Jurkat, Clone E6-1 (cell line): ENCODE data around the gene SORBS2. TPM values are rescaled to one million over a fixed set of nuclear protein-coding genes. Genes with fewer than 3 reads are reported as not detected.
"Not testable (repeated sequence)": the region's sequence is repeated elsewhere in the genome, so short reads cannot be mapped to it uniquely, and the experiment has no call there.

Experiments used
- DNase-seq: peaks from one replicate; pipeline ENCODE4 v3.0.0-alpha.2; 2011; ENCODE audit warnings: low read depth, low spot score
- H3K4me3 ChIP-seq: 2 replicates; pipeline ENCODE4 v1.5.1; 2011; ENCODE audit warnings: mild to moderate bottlenecking, low read length, control low read depth, moderate library complexity
- polyA plus RNA-seq: library from polyadenylated mRNA; unstranded; fragments of >200 nt; gene quantifications from one replicate; pipeline ENCODE4 v1.2.1, GENCODE V29; 2012; ENCODE audit warnings: missing spikeins; ENCODE audit not compliant: insufficient read length, insufficient read depth

The SORBS2 gene
- 2.4 TPM for polyA plus RNA-seq

DNA sequence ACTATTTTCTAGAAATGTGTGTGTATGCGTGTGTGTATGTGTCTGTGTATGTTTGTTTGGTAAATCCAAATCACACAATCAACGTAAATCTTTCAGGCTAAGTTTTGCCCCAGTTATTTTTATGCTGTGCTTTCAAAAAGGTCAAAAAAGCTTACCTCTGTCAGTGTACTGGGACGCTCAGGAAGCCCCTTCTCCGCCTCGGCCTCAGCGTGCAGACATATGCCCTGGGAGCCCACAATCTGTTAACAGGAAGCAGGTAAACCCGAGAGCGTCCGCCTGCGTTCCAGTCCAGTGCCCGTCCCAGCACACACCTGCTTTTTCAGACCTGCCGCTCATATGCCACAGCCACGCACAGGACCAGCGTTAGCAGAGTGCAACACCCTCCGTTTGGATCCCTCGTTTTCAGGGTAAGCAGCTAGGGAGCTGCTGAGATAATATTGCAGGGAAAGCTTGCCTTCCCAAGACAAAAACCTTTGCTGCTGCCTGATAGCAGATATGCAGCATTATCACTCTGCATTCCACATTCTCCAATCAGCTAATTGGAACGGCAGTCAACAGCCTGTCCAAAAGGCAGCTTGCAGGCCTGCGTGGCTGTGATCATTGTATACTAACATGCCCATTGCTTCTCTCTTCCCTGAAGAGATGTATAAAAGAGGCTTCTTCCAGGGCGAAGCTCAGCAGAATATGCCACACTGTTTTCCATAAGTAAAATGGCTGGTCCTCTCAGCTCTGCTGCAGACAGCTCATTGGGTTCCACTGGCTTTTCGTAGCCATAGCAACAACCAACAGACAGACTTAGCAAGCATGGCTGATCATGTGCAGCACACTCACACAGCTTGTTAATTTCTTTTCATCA, at the start of gene SORBS2:
TSS of gene SORBS2 (minus strand) at position 686 of the 856 bp plus-strand sequence. CDS start 121,623 bp downstream, outside the sequence.
- peak within 1 kb of the TSS; percentile 35 for H3K4me3 ChIP-seq
- peak; percentile 47 for DNase-seq

DNA sequence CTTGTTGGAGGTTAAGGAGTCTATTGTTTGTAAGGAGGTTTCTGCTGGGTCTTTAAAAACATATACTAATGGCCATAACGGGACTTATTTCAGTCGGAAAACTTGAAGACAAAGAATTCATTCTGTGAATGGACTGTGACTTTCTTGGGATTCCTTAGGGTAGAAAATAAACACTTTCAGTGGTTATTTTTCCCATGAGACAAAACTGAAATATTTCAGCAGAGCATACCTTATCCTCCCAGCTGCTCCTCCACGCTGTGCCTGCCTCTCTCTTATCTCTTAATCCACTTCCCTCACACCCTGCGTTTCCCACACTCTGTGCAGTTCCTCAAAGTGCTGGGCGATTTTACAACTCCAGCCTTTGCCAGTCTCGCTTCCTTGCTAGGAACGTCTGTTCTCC, 47.1 kb upstream of the SORBS2 start:
- no peak for DNase-seq
- H3K4me3 ChIP-seq: no peak overlapping the region

DNA sequence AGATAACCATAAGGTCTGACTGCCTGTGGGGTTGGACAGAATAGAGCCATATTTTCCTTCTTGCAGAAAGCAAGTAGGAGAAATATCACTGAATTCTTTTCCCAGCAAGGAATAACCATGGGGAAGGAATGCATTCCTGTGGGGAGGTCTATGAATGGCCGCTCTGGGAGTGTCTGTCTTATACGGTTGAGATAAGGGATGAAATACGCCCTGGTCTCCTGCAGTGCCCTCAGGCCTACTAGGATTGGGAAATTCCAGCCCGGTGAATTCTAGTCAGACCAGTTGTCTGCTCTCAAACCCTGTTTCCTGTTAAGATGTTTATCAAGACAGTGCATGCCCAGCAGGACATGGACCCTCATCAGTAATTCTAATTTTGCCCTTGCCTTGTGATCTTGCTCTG, 45.6 kb upstream of the SORBS2 start:
- not testable (repeated sequence) for H3K4me3 ChIP-seq, DNase-seq

GRCh38 chr4:185853841-185854240, 41.8 kb upstream of the SORBS2 start:
- no peak for DNase-seq
- H3K4me3 ChIP-seq: no peak overlapping the region

GRCh38 chr4:185852961-185853360, 41.0 kb upstream of the SORBS2 start:
- no peak overlapping the region for H3K4me3 ChIP-seq
- DNase-seq: no peak

GRCh38 chr4:185849664-185850550, 37.9 kb upstream of the SORBS2 start:
- DNase-seq: no peak
- no peak overlapping the region for H3K4me3 ChIP-seq

DNA sequence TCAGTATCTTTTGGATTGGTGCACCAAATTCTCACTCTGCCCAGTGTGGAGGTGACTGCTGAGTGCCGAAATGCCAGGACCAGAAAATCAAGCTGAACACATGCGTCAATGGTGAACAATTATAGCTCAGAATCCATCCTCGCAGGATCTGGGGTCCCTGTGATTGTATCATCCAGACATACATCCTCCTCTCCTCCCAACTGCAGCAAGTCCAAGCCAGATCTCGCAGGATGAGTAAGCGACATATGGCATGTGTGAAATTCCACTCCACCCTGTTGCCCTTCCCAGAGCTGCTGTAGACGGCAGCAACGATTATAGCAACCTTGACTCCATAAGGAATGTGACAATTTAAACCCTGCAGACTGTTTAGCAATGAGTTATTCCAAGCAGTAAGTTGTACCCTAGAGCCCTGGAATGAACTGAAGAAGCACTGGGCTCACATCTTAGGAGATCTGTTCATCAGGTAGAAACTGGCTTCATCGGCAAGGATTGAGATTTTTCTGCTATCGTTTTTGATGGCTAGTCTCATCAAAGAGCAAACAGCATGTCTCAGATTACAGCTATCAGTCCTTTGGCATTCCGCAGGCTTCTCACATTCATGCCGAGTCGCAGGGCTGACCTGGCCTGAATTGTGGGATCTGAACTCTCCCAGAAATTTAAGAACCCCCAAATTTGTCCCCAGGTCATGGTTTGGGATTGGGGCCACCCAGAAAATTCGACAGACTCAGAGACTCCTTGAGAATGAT, 35.5 kb upstream of the SORBS2 start:
- no peak overlapping the region for H3K4me3 ChIP-seq
- no peak for DNase-seq

- DNase-seq: no peak
- no peak overlapping the region for H3K4me3 ChIP-seq
Measured at GRCh38 chr4:185846505-185847150, 34.6 kb upstream of the SORBS2 start.

- H3K4me3 ChIP-seq: no peak overlapping the region
- DNase-seq: no peak
Measured at GRCh38 chr4:185845966-185846365, 34.0 kb upstream of the SORBS2 start.

- no peak for DNase-seq
- H3K4me3 ChIP-seq: no peak overlapping the region
Measured at GRCh38 chr4:185841451-185841850, 29.5 kb upstream of the SORBS2 start.

DNA sequence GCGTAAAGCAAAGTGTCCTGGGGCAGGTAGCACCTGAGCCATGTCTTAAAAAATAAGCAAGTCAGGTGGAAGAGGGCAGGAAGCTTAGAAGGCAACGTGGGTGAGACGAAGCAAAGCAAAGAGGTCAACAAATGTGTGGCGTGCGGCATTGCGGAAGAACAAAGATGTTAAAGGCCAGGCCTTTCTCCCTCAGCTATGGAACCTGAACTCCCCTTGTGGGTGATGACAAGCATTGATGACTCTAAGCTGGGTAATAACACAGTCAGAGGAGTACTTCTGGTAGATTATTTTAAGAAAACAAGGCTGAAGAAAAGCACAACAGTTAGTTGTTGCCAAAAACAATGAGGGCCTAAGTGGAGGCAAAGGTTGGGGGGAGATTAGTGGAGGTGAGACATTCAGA, 29.0 kb upstream of the SORBS2 start:
- no peak for DNase-seq

DNA sequence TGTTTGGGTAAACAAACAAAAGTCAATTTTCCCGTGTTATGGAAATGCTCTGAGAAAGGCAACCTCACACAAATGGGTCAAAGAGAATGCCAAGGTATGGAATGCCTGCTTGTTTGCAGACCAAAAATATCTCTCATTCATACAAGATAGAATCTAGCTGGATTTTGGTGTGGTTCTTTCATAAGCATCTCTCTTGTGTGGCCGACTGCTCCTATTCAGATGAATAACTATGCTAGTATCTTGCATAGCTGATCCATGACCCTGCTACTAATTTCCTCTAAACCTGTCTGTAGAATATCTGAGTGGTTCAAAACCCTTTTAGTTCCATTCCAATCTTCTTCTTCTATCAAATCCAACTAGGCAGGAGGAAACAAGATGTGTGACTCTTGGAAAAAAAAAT, 28.2 kb upstream of the SORBS2 start:
- DNase-seq: no peak
- no peak overlapping the region for H3K4me3 ChIP-seq

More for the DNA sequence above, 29.0 kb upstream of the SORBS2 start:
- no peak overlapping the region for H3K4me3 ChIP-seq

- H3K4me3 ChIP-seq: no peak overlapping the region
- no peak for DNase-seq
Measured at GRCh38 chr4:185839770-185840169, 27.8 kb upstream of the SORBS2 start.

DNA sequence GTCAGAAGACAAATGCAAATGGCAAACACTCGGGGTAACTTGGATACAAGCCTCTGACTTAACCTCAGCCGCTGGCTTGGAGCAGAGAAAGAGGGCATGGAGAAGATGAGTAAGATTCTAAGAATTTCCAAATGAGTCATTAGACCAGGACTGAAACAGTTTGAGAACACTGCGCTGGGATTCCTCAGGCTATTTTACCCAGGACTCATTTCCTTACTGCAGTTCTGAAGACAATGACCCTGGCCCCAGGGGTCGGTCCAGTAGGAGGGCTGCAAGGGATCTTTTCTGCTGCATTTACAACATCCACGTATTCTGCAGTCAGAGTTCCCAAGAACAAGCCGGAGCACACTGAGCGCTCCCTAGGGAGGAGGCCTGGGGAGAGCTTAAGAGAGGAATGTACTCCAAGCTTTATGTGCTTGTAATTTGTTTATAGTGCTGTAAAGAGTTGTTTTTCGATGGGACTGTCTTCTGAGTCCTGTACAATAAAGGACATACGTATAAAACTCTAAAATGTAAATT, 27.3 kb upstream of the SORBS2 start:
- DNase-seq: no peak
- no peak overlapping the region for H3K4me3 ChIP-seq

DNA sequence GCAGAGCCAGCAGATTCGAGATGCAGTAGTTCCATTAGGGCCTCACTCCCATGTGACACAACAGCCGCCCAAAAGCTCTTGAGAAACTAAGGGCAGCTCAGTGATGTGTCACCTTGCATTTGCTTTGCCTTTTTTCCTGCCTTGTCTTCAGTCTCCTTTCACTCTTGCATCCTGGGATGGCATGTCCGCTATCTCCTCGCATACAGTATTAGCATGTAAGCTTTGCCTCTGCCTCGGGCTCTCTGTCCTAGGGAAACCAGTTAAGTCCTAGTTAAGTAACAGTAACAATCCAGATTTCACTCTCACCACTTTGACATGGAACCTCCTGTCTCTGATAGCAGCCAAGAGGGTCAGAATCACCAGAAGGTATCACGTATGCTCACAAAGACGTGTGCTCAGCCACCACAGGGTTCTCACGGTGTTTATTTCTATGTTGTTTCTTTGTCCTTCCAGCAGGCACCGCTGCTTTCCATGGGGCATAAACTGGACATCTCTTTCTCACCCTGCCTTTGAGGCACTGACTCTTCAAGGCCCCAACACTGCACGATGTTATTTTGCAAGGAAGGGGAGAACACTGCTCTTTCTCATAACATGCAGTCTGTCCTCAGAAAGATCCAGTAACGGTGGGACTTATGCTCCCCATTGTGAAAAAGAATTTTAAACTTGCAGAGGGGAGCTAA, 26.7 kb upstream of the SORBS2 start:
- no peak overlapping the region for H3K4me3 ChIP-seq
- DNase-seq: no peak

DNA sequence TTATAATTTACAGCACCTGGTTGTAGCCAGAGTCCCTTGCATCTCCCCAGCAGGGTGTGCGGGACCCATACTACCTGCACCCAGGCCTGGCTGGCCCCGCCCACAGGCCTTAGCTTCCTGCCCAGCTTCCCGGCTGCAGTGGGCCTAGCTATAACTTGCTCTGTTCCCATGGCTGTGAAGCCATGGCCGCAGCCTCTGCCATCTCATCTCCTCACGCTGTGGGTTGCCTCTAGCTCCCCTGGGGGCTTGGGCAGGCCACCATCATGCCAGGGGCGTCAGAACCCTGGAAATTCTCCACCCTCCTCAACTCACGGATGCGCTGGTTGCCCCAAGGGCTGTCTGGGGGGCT, 26.1 kb upstream of the SORBS2 start:
- DNase-seq: no peak
- H3K4me3 ChIP-seq: no peak overlapping the region

DNA sequence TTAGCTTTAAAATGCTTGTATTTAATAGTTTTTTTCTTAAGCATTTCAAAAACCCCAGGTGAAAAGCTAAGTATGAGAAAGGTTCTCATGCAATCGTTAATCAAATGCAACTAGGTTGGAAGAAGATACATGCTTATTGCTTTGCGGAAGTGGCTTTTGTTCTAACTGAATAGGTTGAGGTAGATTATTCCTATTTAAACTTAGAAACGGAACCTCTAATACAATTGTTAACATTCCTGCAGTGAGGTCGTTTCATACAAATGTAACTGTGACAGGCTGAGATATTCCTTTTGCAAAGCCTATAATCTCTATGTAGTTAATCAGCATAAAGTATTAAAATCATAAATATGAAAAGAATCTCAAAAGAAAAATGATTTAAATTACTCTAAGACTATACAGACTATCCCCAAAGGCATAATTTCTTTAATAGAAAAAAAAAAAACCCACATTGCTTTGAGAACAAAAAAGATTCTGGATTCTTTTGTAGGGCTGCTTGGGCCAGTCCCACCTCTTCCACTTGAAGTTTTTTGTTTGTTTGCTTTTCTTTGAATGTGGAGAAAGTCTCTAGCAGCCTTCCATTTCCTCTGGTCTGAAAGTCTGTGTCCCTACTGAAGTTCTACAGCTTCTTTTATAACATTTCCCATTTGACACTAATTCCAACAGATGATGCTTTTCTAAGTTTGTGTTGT, 25.6 kb upstream of the SORBS2 start:
- no peak for DNase-seq
- no peak overlapping the region for H3K4me3 ChIP-seq
